K562 (cell line): Measurements from ENCODE around the gene TAAR1. TPM values are rescaled to one million over a fixed set of nuclear protein-coding genes. Genes with fewer than 3 reads are reported as not detected.

ENCODE experiments used
- ATAC-seq: fragments of 200-7000 bp; cut with Tn5 transposase; 3 replicates; pipeline ENCODE4 v1.9.1; 2020; ENCODE audit warnings: moderate library complexity
- BruUV-seq: library from RNA; stranded (reverse); fragments of 400-500 nt; replicated peaks from 2 replicates; lab custom pipeline; 2021; lab: Mats Ljungman, UMichigan
- CTCF ChIA-PET: fragments of 300-600 bp; formaldehyde crosslinking; extraction: SDS; loops from one replicate; lab custom pipeline; 2021; ENCODE audit warnings: low intra/inter-chr PET ratio; lab: Yijun Ruan, JAX
- POLR2A ChIA-PET: fragments of 300-600, 350-650 bp; sonication (Branson Sonifier 250); formaldehyde crosslinking; extraction: SDS; loops from one replicate; lab custom pipeline; 2021; ENCODE audit warnings: antibody characterized with exemption, inconsistent platforms; lab: Yijun Ruan, JAX
- DNase-seq, 4 experiments: peaks; one replicate each; pipeline versions ENCODE4 v3.0.0 to v3.0.0-alpha.2; 2011 to 2018; ENCODE audit warnings: low spot score in 3 of 4, mixed read lengths in 3 of 4; ENCODE audit errors: extremely low read depth in 1 of 4
- FAIRE-seq: peaks from 2 replicates; lab custom pipeline; 2011; peaks lifted over from hg19 to GRCh38; lab: Jason Lieb, UNC
- H2AFZ ChIP-seq: 2 replicates; pipeline ENCODE4 v1.6.0; 2011; ENCODE audit warnings: low read depth, low read length, control low read depth, inconsistent platforms
- H3K27ac ChIP-seq: fragments of 200-600 bp; 3 replicates; pipeline ENCODE4 v1.8.0; 2011; ENCODE audit warnings: low read depth, mild to moderate bottlenecking, control low read depth, inconsistent platforms, low read length, moderate library complexity, mixed read lengths; ENCODE audit errors: extremely low read depth
- H3K27me3 ChIP-seq, 2 experiments: fragments of 300-600 bp in 1 of 2; 2 replicates in 1 of 2; 3 replicates in 1 of 2; pipeline versions ENCODE4 v1.6.0 to v1.8.0; 2011; ENCODE audit warnings: inconsistent platforms in 2 of 2, low read length in 2 of 2, mild to moderate bottlenecking in 1 of 2, mixed read lengths in 1 of 2, moderate library complexity in 1 of 2; ENCODE audit not compliant: control insufficient read depth in 2 of 2, insufficient read depth in 2 of 2
- H3K36me3 ChIP-seq: fragments of 300-600 bp; 3 replicates; pipeline ENCODE4 v1.8.0; 2011; ENCODE audit warnings: mild to moderate bottlenecking, low read length, inconsistent platforms; ENCODE audit not compliant: control insufficient read depth, insufficient read depth
- H3K4me1 ChIP-seq, 2 experiments: fragments of 200-600 bp in 1 of 2; replicated peaks in 1 of 2; 2 replicates in 1 of 2; 3 replicates in 1 of 2; pipeline versions ENCODE4 v1.5.1 to v1.8.0; 2011; ENCODE audit warnings: inconsistent platforms in 2 of 2, low read length in 2 of 2, mild to moderate bottlenecking in 1 of 2, mixed read lengths in 1 of 2, moderate library complexity in 1 of 2; ENCODE audit not compliant: control insufficient read depth in 2 of 2, insufficient read depth in 2 of 2
- H3K4me2 ChIP-seq: 2 replicates; pipeline ENCODE4 v1.6.1; 2011; ENCODE audit warnings: low read length, control low read depth, inconsistent platforms, mixed read lengths; ENCODE audit not compliant: insufficient read depth
- H3K4me3 ChIP-seq: fragments of 200-600 bp; sonication (generic), shearing (Covaris generic); 2 replicates; pipeline ENCODE4 v1.5.1; 2016; ENCODE audit warnings: control low read depth, inconsistent platforms
- H3K79me2 ChIP-seq: fragments of 200-600 bp; 3 replicates; pipeline ENCODE4 v1.8.0; 2011; ENCODE audit warnings: low read length, inconsistent platforms; ENCODE audit not compliant: control insufficient read depth, insufficient read depth
- H3K9ac ChIP-seq, 2 experiments: 2 replicates each; pipeline versions ENCODE4 v1.6.0 to v1.6.1; 2011; ENCODE audit warnings: low read depth in 2 of 2, low read length in 2 of 2, control low read depth in 1 of 2, inconsistent platforms in 1 of 2, mild to moderate bottlenecking in 1 of 2, mixed read lengths in 1 of 2; ENCODE audit not compliant: insufficient read depth in 1 of 2
- H3K9me1 ChIP-seq: one replicate; pipeline ENCODE4 v1.6.0; 2011; ENCODE audit warnings: inconsistent platforms, mild to moderate bottlenecking, low read length, moderate library complexity; ENCODE audit not compliant: control insufficient read depth, insufficient read depth
- H3K9me3 ChIP-seq: replicated peaks from 2 replicates; pipeline ENCODE4 v1.5.1; 2011; ENCODE audit warnings: low read depth, low read length, inconsistent platforms; ENCODE audit not compliant: control insufficient read depth, insufficient read depth
- H4K20me1 ChIP-seq: replicated peaks from 2 replicates; pipeline ENCODE4 v1.6.1; 2011; ENCODE audit warnings: low read length, inconsistent platforms, mixed read lengths; ENCODE audit not compliant: control insufficient read depth, insufficient read depth
- C11orf30 ChIP-seq: fragments of 450-650 bp; IDR thresholded peaks from 2 replicates; pipeline ENCODE4 v1.6.1; 2016; ENCODE audit warnings: low read depth, mild to moderate bottlenecking
- DDX20 ChIP-seq: fragments of 450-650 bp; IDR thresholded peaks from 2 replicates; pipeline ENCODE4 v1.6.1; 2016; ENCODE audit warnings: missing genetic modification characterization, low read depth, mild to moderate bottlenecking, missing compliant biosample characterization, moderate library complexity
- ZFX ChIP-seq: sonication (generic); formaldehyde crosslinking; IDR thresholded peaks from 2 replicates; pipeline ENCODE4 v1.8.0; 2022; ENCODE audit warnings: mild to moderate bottlenecking, missing genetic modification reagents, moderate library complexity
- ZKSCAN8 ChIP-seq: fragments of 200-800 bp; sonication (Bioruptor generic); IDR thresholded peaks from 2 replicates; pipeline ENCODE4 v1.6.1; 2016; ENCODE audit warnings: missing genetic modification characterization, missing compliant biosample characterization
- ZNF174 ChIP-seq: fragments of 250-450 bp; sonication (Bioruptor Pico); IDR thresholded peaks from 2 replicates; pipeline ENCODE4 v1.4.0; 2020; ENCODE audit warnings: mild to moderate bottlenecking
- ZNF24 ChIP-seq: fragments of 450-650 bp; IDR thresholded peaks from 2 replicates; pipeline ENCODE4 v1.6.1; 2016
- ZNF695 ChIP-seq: fragments of 450-650 bp; formaldehyde crosslinking; IDR thresholded peaks from 2 replicates; pipeline ENCODE4 v1.4.0; 2020; ENCODE audit warnings: mild to moderate bottlenecking, moderate library complexity
- ZNF830 ChIP-seq: fragments of 250-450 bp; sonication (Bioruptor Pico); IDR thresholded peaks from 2 replicates; pipeline ENCODE4 v1.5.0; 2021; ENCODE audit warnings: mild to moderate bottlenecking
- WGBS: fragments of 100-300 bp; shearing (Covaris generic); methylation state at CpG from one replicate; pipeline ENCODE4 v1.1.6; 2016; ENCODE audit warnings: low coverage, mixed read lengths; ENCODE audit not compliant: insufficient coverage; ENCODE audit errors: missing lambda C conversion rate; 5-methylcytosine and 5-hydroxymethylcytosine counted together
- in situ Hi-C: fragments of 300-500 bp; cut with MboI; formaldehyde crosslinking; loops from 4 replicates; pipeline ENCODE4 v1.15.0; 2018; ENCODE audit warnings: inconsistent platforms, mixed read lengths
- intact Hi-C: fragments of 100-400 bp; cut with micrococcal nuclease; formaldehyde crosslinking; loops from 2 replicates; pipeline ENCODE4 v1.14.2; 2022
- polyA plus RNA-seq, 8 experiments: library from polyadenylated mRNA; depleted of rRNA in 4 of 8; stranded (reverse) in 5 of 8; unstranded in 3 of 8; fragments of >200 nt; fragmentation: Nextera tagmentation in 2 of 8; fragmentation: Illumina TruSeq in 1 of 8; extraction: Ambion mirVana in 2 of 8; extraction: Trizol in 1 of 8; gene quantifications; 2 replicates each; pipeline versions ENCODE4 v1.2.1 to v1.2.3, GENCODE V29; 2011 to 2014; ENCODE audit warnings: inconsistent platforms in 1 of 8, missing spikeins in 1 of 8
- total RNA-seq, 7 experiments: library from RNA; depleted of rRNA in 6 of 7; stranded (reverse); fragments of >200 nt in 6 of 7; fragmentation: Illumina TruSeq in 2 of 7; extraction: Trizol in 2 of 7; gene quantifications; 2 replicates each; pipeline versions ENCODE4 v1.2.1 to v1.2.3, GENCODE V29; 2011 to 2021; ENCODE audit warnings: low replicate concordance in 1 of 7
- TF ChIP-seq, protein P1 (sequence below): fragments of 250-450 bp; sonication (Bioruptor Pico); IDR thresholded peaks from 2 replicates; pipeline ENCODE4 v1.5.0; 2021
- TF ChIP-seq, protein P2 (sequence below): fragments of 250-450 bp; sonication (Bioruptor Pico); IDR thresholded peaks from 2 replicates; pipeline ENCODE4 v1.5.0; 2021; ENCODE audit warnings: mild to moderate bottlenecking, moderate library complexity
- TF ChIP-seq, protein P3 (sequence below): IDR thresholded peaks from 2 replicates; pipeline ENCODE4 v1.6.1; 2014; ENCODE audit warnings: antibody characterized with exemption

TAAR1 gene
- total and polyA plus RNA-seq, 9 of the 15 experiments (the other 6 are each of a cell fraction or from before 2014, with no cell fraction given): not detected

DNA sequence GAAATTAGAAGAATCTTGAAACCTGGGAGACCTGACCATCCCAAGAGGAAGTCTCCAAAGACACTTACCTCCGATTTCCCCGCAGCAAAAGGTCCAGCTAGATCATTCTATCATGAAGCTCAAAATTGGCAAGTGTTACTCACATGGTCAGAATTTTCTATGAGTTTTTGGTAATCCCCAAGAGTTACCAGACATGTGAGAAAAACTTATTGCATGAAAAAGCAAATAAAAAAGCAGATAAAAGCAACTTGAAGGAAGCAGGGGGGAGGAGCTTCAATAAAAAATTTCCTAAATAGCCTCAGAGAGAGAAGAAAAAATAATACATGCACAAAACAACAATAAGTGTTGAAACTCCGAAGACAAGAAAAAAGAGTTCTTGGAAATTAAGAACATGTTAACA lies 27.5 kb upstream of the TAAR1 start:
- no peak overlapping the region for H2AFZ ChIP-seq
- TF ChIP-seq, protein P1, sequence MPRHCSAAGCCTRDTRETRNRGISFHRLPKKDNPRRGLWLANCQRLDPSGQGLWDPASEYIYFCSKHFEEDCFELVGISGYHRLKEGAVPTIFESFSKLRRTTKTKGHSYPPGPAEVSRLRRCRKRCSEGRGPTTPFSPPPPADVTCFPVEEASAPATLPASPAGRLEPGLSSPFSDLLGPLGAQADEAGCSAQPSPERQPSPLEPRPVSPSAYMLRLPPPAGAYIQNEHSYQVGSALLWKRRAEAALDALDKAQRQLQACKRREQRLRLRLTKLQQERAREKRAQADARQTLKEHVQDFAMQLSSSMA (CRISPR knock-in tag): no peak
- TF ChIP-seq ZKSCAN8 (CRISPR knock-in tag) (no peak), C11orf30 (no peak), ZFX (CRISPR knock-in tag) (no peak), ZNF24 (no peak), ZNF174 (CRISPR knock-in tag) (no peak), DDX20 (tag) (no peak), ZNF695 (CRISPR knock-in tag) (no peak), ZNF830 (no peak)
- TF ChIP-seq, protein P2, sequence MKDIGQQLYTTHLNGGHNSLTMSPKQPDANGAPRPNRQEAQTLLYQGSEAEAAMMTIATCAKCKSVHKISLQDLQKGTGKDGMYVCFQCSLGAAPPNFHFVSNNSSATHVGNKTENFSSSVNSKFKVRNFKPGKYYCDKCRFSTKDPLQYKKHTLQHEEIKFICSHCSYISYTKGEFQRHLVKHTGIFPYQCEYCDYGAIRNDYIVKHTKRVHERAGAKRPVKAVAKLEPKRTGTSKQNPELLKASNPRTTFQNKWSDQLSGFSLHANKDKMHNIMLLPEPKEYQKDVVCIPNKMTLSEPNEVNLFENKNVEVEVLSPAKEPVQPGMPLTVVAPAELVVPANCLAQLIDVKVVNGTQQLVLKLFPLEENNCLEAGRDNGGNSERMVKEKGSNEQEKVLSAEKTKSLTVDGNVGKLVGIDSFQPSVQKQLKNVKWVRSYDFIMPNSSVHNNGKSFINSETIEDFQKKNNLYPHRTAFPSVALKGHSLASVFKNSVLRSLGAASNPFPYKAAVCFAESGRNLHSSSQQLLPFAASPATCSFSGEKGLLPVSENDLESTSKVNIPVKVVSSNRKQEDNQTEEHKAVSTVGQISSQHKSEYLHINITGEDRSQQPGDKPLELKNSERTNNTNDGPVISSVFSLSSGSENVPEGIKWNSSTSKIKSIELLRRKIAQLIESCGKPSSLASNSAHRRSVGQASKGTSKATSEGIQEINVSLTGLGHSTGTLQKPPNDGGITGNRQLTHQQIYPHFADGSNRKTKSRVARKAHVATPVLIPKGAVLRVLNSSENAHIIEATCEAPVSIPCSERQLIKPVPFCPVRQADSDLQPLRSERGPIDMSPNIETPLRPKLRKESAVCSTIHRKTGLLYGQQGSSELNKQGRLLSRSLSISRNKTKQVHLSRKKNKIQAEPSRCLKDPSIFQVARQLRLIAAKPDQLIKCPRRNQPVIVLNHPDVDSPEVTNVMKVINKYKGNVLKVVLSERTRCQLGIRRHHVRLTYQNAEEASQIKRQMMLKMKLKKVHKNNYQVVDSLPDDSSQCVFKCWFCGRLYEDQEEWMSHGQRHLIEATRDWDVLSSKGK: no peak
- TF ChIP-seq, protein P3, sequence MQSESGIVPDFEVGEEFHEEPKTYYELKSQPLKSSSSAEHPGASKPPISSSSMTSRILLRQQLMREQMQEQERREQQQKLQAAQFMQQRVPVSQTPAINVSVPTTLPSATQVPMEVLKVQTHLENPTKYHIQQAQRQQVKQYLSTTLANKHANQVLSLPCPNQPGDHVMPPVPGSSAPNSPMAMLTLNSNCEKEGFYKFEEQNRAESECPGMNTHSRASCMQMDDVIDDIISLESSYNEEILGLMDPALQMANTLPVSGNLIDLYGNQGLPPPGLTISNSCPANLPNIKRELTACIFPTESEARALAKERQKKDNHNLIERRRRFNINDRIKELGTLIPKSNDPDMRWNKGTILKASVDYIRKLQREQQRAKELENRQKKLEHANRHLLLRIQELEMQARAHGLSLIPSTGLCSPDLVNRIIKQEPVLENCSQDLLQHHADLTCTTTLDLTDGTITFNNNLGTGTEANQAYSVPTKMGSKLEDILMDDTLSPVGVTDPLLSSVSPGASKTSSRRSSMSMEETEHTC: no peak
- TF ChIP-seq, all 486 proteins: peak for 0
- POLR2A ChIA-PET: no interaction called here
- Histone ChIP-seq H3K79me2 (no peaks in the 10 kb centered on the region), H3K27ac (no peak overlapping the region), H3K9me1 (no peaks in the 10 kb centered on the region), H3K9me3 (no peaks in the 10 kb centered on the region), H3K4me3 (no peak overlapping the region), H3K9ac (no peak overlapping the region), H3K27me3 (no peaks in the 10 kb centered on the region), H3K36me3 (no peaks in the 10 kb centered on the region), H3K4me1 (no peaks in the 10 kb centered on the region), H3K4me2 (no peak overlapping the region), H4K20me1 (no peaks in the 10 kb centered on the region)
- WGBS: 0% methylated on average over 3 of the region's 3 CpGs
- no peak for DNase-seq
- BruUV-seq: no TSS peak
- CTCF ChIA-PET: no interaction called here
- no peak for ATAC-seq
- in situ Hi-C loops: no loop called here
- no peak for FAIRE-seq
- intact Hi-C loops: no loop called here
